NB4 (cell line): ENCODE measurements around the gene SLX9.

ENCODE experiments used
- MYC ChIP-seq: IDR thresholded peaks from 2 replicates; pipeline ENCODE4 v1.6.1; 2011; ENCODE audit warnings: low read depth, low read length
- POLR2A ChIP-seq: IDR thresholded peaks from 2 replicates; pipeline ENCODE4 v1.6.1; 2011; ENCODE audit warnings: mild to moderate bottlenecking; ENCODE audit not compliant: insufficient read length; ENCODE audit errors: extremely low read depth
- TF ChIP-seq, protein P1 (sequence below): IDR thresholded peaks from one replicate; pipeline ENCODE4 v1.5.1; 2012; ENCODE audit warnings: low read depth, low read length

DNA sequence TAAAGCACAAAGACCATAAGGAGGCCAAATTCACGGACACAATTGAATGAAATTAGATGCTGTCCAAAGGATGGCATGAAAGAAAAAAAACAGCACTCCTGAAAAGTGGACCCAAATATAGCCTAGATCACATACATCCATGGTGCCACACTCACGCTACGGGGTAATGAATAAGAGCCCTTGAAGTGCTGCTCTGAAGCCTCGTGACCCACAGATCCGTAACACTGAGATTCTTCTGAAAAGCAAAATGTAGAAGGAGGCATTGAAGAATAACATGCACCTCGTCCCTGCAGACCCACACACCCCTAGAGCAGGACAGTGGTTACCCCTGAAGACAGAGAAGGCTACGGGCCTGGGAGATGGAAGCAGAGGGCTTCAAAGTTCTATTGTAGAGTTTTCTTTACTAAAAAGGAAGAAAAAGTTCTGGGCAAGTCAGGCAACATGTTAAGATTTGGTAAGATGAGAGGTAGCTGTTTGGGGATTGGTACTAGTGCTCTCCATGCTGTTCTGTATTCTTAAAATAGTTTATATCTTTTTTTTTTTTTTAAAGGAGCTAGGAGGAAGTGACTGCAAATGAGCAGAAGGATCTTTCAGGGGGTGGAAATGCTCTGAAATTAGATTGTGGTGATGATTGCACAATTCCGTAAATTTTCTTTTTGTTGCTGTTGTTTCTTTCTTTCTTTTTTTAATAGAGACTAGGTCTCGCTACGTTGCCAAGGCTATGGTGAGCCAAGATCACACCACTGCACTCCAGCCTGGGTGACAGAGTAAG lies 15.0 kb upstream of the SLX9 start:
- TF ChIP-seq, protein P1, sequence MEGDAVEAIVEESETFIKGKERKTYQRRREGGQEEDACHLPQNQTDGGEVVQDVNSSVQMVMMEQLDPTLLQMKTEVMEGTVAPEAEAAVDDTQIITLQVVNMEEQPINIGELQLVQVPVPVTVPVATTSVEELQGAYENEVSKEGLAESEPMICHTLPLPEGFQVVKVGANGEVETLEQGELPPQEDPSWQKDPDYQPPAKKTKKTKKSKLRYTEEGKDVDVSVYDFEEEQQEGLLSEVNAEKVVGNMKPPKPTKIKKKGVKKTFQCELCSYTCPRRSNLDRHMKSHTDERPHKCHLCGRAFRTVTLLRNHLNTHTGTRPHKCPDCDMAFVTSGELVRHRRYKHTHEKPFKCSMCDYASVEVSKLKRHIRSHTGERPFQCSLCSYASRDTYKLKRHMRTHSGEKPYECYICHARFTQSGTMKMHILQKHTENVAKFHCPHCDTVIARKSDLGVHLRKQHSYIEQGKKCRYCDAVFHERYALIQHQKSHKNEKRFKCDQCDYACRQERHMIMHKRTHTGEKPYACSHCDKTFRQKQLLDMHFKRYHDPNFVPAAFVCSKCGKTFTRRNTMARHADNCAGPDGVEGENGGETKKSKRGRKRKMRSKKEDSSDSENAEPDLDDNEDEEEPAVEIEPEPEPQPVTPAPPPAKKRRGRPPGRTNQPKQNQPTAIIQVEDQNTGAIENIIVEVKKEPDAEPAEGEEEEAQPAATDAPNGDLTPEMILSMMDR = no peak
- TF ChIP-seq POLR2A (no peak), MYC (no peak)
